AG04450 (cell line): ENCODE measurements around the gene CHAMP1. TPM values are rescaled to one million over a fixed set of nuclear protein-coding genes. Genes with fewer than 3 reads are reported as not detected.
"Not testable (repeated sequence)": the region's sequence is repeated elsewhere in the genome, so short reads cannot be mapped to it uniquely, and the experiment has no call there.

ENCODE experiments used
- CTCF ChIA-PET: fragments of 300-600, 350-600 bp; formaldehyde crosslinking; extraction: SDS; loops from one replicate; lab custom pipeline; 2022; ENCODE audit warnings: antibody characterized with exemption, inconsistent platforms; lab: Charles Lee
- POLR2A ChIA-PET: fragments of 350-600 bp; formaldehyde crosslinking; extraction: SDS; loops from one replicate; lab custom pipeline; 2021; ENCODE audit warnings: antibody characterized with exemption, inconsistent platforms; lab: Yijun Ruan, JAX
- DNase-seq: peaks from one replicate; pipeline ENCODE4 v3.0.0-alpha.2; 2011; ENCODE audit warnings: low read depth, low spot score
- H3K27ac ChIP-seq: one replicate; pipeline ENCODE4 v1.5.1; 2012; ENCODE audit warnings: low read depth, low read length, control low read depth
- H3K27me3 ChIP-seq: one replicate; pipeline ENCODE4 v1.6.0; 2012; ENCODE audit warnings: low read length; ENCODE audit not compliant: control insufficient read depth, insufficient read depth
- H3K4me3 ChIP-seq: 2 replicates; pipeline ENCODE4 v1.5.1; 2011; ENCODE audit warnings: mild to moderate bottlenecking, low read depth, low read length, control low read depth
- H3K9me3 ChIP-seq: 2 replicates; pipeline ENCODE4 v1.5.1; 2012; ENCODE audit warnings: low read length; ENCODE audit not compliant: control insufficient read depth, insufficient read depth
- polyA plus RNA-seq: library from polyadenylated mRNA; depleted of rRNA; stranded (reverse); fragments of >200 nt; gene quantifications from 2 replicates; pipeline ENCODE4 v1.2.3, GENCODE V29; 2011
- TF ChIP-seq, protein P1 (sequence below): IDR thresholded peaks from 2 replicates; pipeline ENCODE4 v1.5.1; 2011; ENCODE audit warnings: low read depth, low read length, control low read depth, inconsistent platforms

CHAMP1 gene
- polyA plus RNA-seq, 1 experiment, result 57.7 TPM

DNA sequence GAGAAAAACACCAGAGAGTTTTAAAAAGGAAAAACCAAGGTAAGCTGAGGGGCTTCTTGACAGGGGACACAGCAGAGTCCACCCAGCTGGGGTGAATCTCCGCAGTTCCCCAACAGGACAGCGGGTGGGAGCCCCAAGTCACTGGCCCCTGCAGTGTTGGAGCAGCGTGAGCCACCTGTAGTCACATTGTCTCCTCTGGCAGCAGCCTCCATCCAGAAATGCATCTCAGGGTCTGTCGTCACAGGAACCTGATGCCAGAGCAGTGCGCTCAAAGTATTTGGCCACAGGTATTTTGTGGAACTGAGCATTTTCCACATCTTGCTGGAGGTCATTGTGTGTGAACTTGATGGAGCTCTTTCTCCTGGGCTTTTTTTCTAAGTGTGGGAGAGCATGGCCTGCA is 24.7 kb downstream of the CHAMP1 start:
- Histone ChIP-seq H3K9me3 (no peaks in the 10 kb centered on the region), H3K4me3 (no peak overlapping the region), H3K27ac (no peak overlapping the region), H3K27me3 (no peaks in the 10 kb centered on the region)
- DNase-seq, result no peak
- ChIA-PET POLR2A (no interaction called here), CTCF (interaction anchor here (0.9 to 1.0 kb wide), 3 partner anchors 13 to 45 kb away, joined by 3 to 9 read pairs (median 5); no protein-coding TSS in a partner anchor)
- TF ChIP-seq, protein P1, sequence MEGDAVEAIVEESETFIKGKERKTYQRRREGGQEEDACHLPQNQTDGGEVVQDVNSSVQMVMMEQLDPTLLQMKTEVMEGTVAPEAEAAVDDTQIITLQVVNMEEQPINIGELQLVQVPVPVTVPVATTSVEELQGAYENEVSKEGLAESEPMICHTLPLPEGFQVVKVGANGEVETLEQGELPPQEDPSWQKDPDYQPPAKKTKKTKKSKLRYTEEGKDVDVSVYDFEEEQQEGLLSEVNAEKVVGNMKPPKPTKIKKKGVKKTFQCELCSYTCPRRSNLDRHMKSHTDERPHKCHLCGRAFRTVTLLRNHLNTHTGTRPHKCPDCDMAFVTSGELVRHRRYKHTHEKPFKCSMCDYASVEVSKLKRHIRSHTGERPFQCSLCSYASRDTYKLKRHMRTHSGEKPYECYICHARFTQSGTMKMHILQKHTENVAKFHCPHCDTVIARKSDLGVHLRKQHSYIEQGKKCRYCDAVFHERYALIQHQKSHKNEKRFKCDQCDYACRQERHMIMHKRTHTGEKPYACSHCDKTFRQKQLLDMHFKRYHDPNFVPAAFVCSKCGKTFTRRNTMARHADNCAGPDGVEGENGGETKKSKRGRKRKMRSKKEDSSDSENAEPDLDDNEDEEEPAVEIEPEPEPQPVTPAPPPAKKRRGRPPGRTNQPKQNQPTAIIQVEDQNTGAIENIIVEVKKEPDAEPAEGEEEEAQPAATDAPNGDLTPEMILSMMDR, result no peak

DNA sequence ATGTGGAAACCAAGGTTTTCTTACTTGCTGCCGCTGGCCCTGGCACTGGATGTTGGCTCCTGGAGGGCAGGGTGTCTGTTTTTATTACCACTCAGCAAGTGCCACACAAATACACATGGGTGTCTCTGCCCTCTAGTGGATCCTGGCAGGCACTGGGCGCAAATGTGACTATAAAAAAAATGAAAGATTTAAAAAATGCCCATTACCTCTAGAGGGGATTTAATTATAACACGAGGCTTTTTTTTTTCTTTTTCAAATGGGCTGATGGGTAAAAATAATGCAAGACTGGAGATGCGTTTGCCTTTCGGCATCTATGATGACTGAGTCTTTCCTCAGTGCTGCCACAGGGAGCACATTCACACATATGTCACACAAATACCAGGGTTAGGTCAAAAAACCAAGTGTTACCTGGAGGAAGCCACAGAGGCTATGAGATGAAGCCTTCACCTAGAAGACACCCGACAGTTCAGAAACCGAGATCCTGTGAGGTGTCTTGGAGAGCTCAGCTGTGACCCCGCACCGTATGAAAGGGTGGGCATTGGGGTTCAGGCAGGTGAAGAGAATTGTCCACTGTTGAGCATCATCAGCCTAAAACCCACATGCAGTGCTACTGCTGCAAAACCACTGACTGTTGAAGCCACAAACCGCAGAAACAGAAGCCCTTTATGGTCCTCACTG is 25.7 kb downstream of the CHAMP1 start:
- DNase-seq, result no peak
- ChIA-PET CTCF (interaction anchor here (1.0 kb wide), 2 partner anchors 10 to 46 kb away, joined by 3 to 4 read pairs; no protein-coding TSS in a partner anchor), POLR2A (interaction anchor here (0.7 to 1.7 kb wide), 2 partner anchors 58 to 75 kb away, joined by 3 to 8 read pairs; partner anchors contain the start of gene UPF3A)
- Histone ChIP-seq H3K27ac (no peak overlapping the region), H3K27me3 (no peaks in the 10 kb centered on the region), H3K9me3 (no peaks in the 10 kb centered on the region), H3K4me3 (no peak overlapping the region)
- TF ChIP-seq, protein P1, result peak; percentile 80

DNA sequence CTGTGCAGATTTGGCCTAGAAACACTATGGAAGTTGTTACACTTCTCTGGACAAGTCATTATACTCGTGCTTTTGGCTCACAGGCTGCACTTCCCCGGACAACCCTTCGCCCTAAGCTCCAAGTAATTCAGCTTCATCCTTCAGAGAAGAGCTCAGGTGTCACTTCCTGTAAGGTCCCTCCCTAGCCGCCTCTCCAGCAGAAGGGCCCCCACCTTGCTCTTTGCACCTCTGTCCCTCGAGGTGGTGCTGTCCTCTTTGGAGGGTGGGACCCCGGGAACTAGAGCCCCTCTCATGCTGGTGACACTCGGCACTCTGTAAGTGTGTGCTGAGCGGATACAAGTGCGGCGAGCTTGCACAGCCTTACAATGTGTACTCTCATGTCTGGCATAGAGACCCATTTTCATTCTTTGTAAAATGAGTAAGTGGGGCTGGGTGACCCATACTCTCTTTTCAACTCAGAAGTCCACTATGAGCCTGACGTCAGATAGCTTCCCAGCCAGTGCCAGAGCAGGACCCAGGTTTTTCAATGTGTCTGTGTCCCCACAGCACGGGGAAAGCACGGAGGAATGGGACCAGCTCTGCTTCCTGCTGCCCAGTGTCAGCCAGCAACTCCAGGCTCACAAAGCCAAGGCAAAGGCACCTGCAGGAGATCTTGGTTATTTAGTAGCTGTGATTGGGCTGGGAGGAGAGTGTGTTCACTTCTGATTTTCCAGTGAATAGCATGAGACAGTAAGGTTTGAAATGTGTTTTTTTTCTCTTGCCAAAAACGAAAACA is 26.9 kb downstream of the CHAMP1 start:
- TF ChIP-seq, protein P1, result no peak
- H3K4me3 ChIP-seq, result no peak overlapping the region
- POLR2A ChIA-PET, result interaction anchor here (1.2 to 1.7 kb wide), 2 partner anchors 21 to 60 kb away, joined by 3 to 8 read pairs; partner anchors contain the start of gene UPF3A
- peaks cover 2% of the 10 kb centered on the region for H3K27me3 ChIP-seq
- H3K27ac ChIP-seq, result no peak overlapping the region
- H3K9me3 ChIP-seq, result no peaks in the 10 kb centered on the region
- DNase-seq, result no peak
- CTCF ChIA-PET, result interaction anchor here (0.7 to 1.0 kb wide), 3 partner anchors 10 to 13 kb away, joined by 3 to 4 read pairs (median 4); no protein-coding TSS in a partner anchor

DNA sequence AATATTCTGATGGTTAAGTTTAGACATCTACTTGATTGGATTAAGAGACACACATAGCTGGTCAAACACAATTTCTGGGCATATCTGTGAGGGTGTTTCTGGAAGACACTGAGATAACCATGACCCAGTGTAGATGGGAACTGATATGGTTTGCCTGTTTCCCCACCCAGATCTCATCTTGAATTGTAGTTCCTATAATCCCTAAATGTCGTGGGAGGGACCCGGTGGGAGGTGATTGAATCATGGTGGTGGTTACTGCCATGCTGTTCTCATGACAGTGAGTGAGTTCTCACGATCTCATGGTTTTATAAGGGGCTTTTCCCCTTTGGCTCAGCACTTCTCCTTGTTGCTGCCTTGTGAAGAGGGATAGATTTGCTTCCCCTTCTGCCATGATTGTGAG is 33.0 kb downstream of the CHAMP1 start:
- H3K9me3 ChIP-seq, H3K27me3 ChIP-seq, CTCF ChIA-PET, DNase-seq, H3K27ac ChIP-seq, POLR2A ChIA-PET, H3K4me3 ChIP-seq: not testable (repeated sequence)

DNA sequence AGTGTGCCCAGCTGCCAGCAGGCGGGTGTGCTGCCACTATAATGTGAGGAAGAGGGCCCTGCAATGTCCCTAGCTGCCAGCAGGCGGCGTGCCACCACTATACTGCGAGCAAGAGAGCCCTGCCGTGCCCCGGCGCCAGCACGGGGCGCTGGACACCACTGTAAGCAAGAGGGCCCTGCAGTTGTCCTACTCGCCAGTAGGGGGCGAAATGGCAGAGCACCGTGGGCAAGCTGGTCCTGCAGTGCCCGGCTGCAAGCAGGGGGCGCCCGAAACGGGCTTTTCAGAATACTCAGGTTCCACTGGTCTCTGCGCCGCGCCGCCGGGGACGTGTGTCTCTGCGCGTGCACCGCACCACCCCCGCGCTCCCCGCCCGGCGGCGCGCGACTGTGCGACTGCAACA is 38.5 kb downstream of the CHAMP1 start:
- H3K27ac ChIP-seq, H3K4me3 ChIP-seq, CTCF ChIA-PET, H3K27me3 ChIP-seq, H3K9me3 ChIP-seq, DNase-seq, POLR2A ChIA-PET: not testable (repeated sequence)
- TF ChIP-seq, protein P1, result peak; percentile 10; the same call in 1 of the 2 replicates

DNA sequence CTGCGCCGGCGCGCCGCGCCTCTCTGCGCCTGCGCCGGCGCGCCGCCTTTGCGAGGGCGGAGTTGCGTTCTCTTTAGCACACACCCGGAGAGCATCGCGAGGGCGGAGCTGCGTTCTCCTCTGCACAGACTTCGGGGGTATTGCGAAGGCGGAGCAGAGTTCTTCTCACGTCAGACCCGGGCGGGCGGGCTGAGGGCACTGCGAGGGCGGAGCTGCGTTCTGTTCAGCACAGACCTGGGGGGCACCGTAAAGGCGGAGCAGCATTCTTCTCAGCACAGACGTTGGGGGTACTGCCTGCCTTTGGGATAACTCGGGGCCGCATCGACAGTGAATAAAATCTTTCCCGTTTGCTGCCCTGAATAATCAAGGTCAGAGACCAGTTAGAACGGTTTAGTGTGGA is 39.1 kb downstream of the CHAMP1 start:
- H3K27ac ChIP-seq, CTCF ChIA-PET, H3K4me3 ChIP-seq, DNase-seq, H3K9me3 ChIP-seq, POLR2A ChIA-PET, H3K27me3 ChIP-seq: not testable (repeated sequence)
